ENCODE results near the gene MLLT3. TPM values are rescaled to one million over a fixed set of nuclear protein-coding genes. Genes with fewer than 3 reads are reported as not detected.
A peak's percentile ranks its signal among the peaks of the same experiment; 100 is the strongest.

The MLLT3 gene
- total and polyA plus RNA-seq, 7 experiments from 2014 or later, result 40.9 to 85.3 (median 64.8) TPM

- intact Hi-C loops (cut with micrococcal nuclease), result no loop called here
- Histone ChIP-seq H3K27ac (ENCODE audit: low read depth, low read length) (no peak overlapping the region), H3K4me3 (ENCODE audit: low read length) (no peak overlapping the region), H3K9me3 (ENCODE audit: control insufficient read depth in 2 of 3, low read length in 3 of 3) (no peaks in the 10 kb centered on the region), H3K27me3 (ENCODE audit: control insufficient read depth in 2 of 2, insufficient read depth in 2 of 2, low read length in 2 of 2) (no peaks in the 10 kb centered on the region), H3K36me3 (ENCODE audit: control insufficient read depth in 2 of 3, insufficient read depth in 3 of 3, low read length in 3 of 3) (no peaks in the 10 kb centered on the region), H3K4me1 (ENCODE audit: control insufficient read depth in 2 of 2, insufficient read depth in 2 of 2, low read length in 2 of 2) (peaks cover 0 to 25% of the 10 kb centered on the region in 2 donors)
- ChIA-PET CTCF (no interaction called here), POLR2A (interaction anchor here (0.5 to 1.5 kb wide), 4 partner anchors 10 to 133 kb away, joined by 3 to 9 read pairs (median 4); no protein-coding TSS in a partner anchor)
- Mint-ChIP-seq H3K27me3 (peaks cover 0 to 7% (median 0%) of the 10 kb centered on the region in 5 donors), H3K36me3 (peaks cover 0 to 13% (median 0%) of the 10 kb centered on the region in 5 donors), H3K4me3 (no peak overlapping the region), H3K9me3 (peaks cover 0 to 5% (median 0%) of the 10 kb centered on the region in 11 donors), H3K4me1 (peaks cover 11 to 54% (median 51%) of the 10 kb centered on the region in 7 donors), H3K27ac (peak overlapping the region in 2 of 9 donors; percentile 2 to 52)
- DNase-seq (no peak), ATAC-seq (no peak)
Observed at GRCh38 chr9:20303066-20303465, 319.2 kb downstream of the MLLT3 start.

DNA sequence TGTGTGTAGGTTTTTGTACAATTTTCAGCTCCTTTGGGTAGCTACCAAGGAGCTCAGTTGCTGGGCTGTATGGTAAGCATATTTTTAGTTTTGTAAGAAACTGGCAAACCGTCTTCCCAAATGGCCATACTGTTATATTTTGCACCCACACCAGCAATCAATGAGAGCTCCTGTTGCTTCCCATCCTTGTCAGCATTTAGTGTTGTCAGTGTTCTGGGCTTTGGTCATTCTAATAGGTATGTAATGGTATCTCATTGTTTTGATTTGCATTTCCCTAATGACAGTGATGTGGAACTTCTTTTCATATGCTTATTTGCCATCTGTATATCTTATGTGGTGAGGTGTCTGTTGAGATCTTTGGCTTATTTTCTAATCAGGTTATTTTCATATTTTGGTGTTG lies 320.1 kb downstream of the MLLT3 start:
- H3K36me3 ChIP-seq (ENCODE audit: control insufficient read depth in 2 of 3, insufficient read depth in 3 of 3, low read length in 3 of 3), result no peaks in the 10 kb centered on the region
- peaks cover 0 to 5% (median 0%) of the 10 kb centered on the region in 11 donors for H3K9me3 Mint-ChIP-seq
- H3K4me3 Mint-ChIP-seq, result peak overlapping the region in 2 of 10 donors; percentile 8 to 67
- no peak overlapping the region for H3K27ac ChIP-seq (ENCODE audit: low read depth, low read length)
- H3K4me1 ChIP-seq (ENCODE audit: control insufficient read depth in 2 of 2, insufficient read depth in 2 of 2, low read length in 2 of 2), result peaks cover 0 to 25% of the 10 kb centered on the region in 2 donors
- DNase-seq (no peak), ATAC-seq (no peak)
- POLR2A ChIA-PET, result interaction anchor here (0.7 to 4.6 kb wide), 3 partner anchors 10 to 19 kb away, joined by 3 to 36 read pairs (median 3); no protein-coding TSS in a partner anchor
- H3K4me3 ChIP-seq (ENCODE audit: low read length), result no peak overlapping the region
- H3K4me1 Mint-ChIP-seq, result peaks cover 11 to 50% (median 45%) of the 10 kb centered on the region in 7 donors
- intact Hi-C loops (cut with micrococcal nuclease), result no loop called here
- peaks cover 0 to 13% (median 0%) of the 10 kb centered on the region in 5 donors for H3K36me3 Mint-ChIP-seq
- H3K27me3 Mint-ChIP-seq, result peaks cover 0 to 7% (median 0%) of the 10 kb centered on the region in 5 donors
- CTCF ChIA-PET, result no interaction called here
- no peaks in the 10 kb centered on the region for H3K27me3 ChIP-seq (ENCODE audit: control insufficient read depth in 2 of 2, insufficient read depth in 2 of 2, low read length in 2 of 2)
- H3K27ac Mint-ChIP-seq, result peak overlapping the region in 4 of 9 donors; percentile 2 to 93 (median 83)
- H3K9me3 ChIP-seq (ENCODE audit: control insufficient read depth in 2 of 3, low read length in 3 of 3), result no peaks in the 10 kb centered on the region

DNA sequence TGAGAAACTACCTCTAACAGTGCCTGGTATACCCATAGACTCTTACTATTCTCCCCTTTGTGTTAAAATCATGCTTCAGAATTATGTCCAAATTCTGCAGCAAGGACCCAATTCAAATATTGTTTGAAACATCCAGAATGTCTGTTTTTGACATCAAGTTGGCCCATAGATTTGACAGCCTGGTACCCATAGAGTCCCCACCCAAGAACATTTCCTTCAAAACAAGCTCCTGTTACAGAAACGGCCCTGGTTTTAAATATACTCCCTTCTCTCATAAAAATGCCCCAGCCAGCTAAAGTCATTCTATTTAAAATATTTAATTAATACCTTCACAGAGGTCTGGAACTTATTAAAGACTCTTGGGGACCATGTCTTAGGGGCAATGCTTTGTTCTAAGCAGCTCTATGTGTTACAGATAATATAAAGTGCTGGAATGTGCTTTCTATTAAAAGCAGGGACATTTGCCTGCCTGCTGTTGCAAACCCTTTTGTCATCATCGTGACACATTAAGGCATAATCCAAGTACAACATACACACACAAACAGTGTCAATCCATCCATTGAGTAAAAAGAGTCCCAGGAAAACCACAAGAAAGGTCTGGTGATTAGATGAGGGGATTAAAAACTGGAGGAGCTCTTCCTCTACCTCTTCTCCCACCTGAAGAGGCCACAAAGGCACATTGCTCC lies 321.7 kb downstream of the MLLT3 start:
- CTCF ChIA-PET, result interaction anchor here (0.5 to 1.7 kb wide), 5 partner anchors 21 to 810 kb away, joined by 3 to 5 read pairs (median 3); no protein-coding TSS in a partner anchor
- H3K36me3 ChIP-seq (ENCODE audit: control insufficient read depth in 2 of 3, insufficient read depth in 3 of 3, low read length in 3 of 3), result no peaks in the 10 kb centered on the region
- no peaks in the 10 kb centered on the region for H3K9me3 ChIP-seq (ENCODE audit: control insufficient read depth in 2 of 3, low read length in 3 of 3)
- peak overlapping the region; percentile 33 for H3K27ac ChIP-seq (ENCODE audit: low read depth, low read length)
- H3K27me3 Mint-ChIP-seq, result peaks cover 0 to 7% (median 0%) of the 10 kb centered on the region in 5 donors
- H3K27ac Mint-ChIP-seq, result peak overlapping the region in 8 of 9 donors; percentile 55 to 93 (median 90)
- H3K4me1 Mint-ChIP-seq, result peaks cover 11 to 49% (median 43%) of the 10 kb centered on the region in 7 donors
- H3K36me3 Mint-ChIP-seq, result peaks cover 0 to 13% (median 0%) of the 10 kb centered on the region in 5 donors
- H3K9me3 Mint-ChIP-seq, result peaks cover 0 to 5% (median 0%) of the 10 kb centered on the region in 11 donors
- intact Hi-C loops (cut with micrococcal nuclease), result loop anchor here in 1 of 2 donors (1.0 kb wide), 2 partner anchors 15 to 21 kb away; no protein-coding TSS in a partner anchor
- peaks cover 0 to 25% of the 10 kb centered on the region in 2 donors for H3K4me1 ChIP-seq (ENCODE audit: control insufficient read depth in 2 of 2, insufficient read depth in 2 of 2, low read length in 2 of 2)
- no peaks in the 10 kb centered on the region for H3K27me3 ChIP-seq (ENCODE audit: control insufficient read depth in 2 of 2, insufficient read depth in 2 of 2, low read length in 2 of 2)
- POLR2A ChIA-PET, result interaction anchor here (0.6 to 4.6 kb wide), 15 partner anchors 8 to 383 kb away, joined by 3 to 36 read pairs (median 4); partner anchors contain the start of gene FOCAD
- ATAC-seq (no peak), DNase-seq (no peak)
- H3K4me3 ChIP-seq (ENCODE audit: low read length), result no peak overlapping the region
- H3K4me3 Mint-ChIP-seq, result peak overlapping the region; percentile 1 to 77 (median 58)

- Histone ChIP-seq H3K36me3 (ENCODE audit: control insufficient read depth in 2 of 3, insufficient read depth in 3 of 3, low read length in 3 of 3) (no peaks in the 10 kb centered on the region), H3K4me3 (ENCODE audit: low read length) (no peak overlapping the region), H3K9me3 (ENCODE audit: control insufficient read depth in 2 of 3, low read length in 3 of 3) (no peaks in the 10 kb centered on the region), H3K27me3 (ENCODE audit: control insufficient read depth in 2 of 2, insufficient read depth in 2 of 2, low read length in 2 of 2) (no peaks in the 10 kb centered on the region), H3K27ac (ENCODE audit: low read depth, low read length) (no peak overlapping the region), H3K4me1 (ENCODE audit: control insufficient read depth in 2 of 2, insufficient read depth in 2 of 2, low read length in 2 of 2) (peaks cover 0 to 25% of the 10 kb centered on the region in 2 donors)
- ChIA-PET CTCF (no interaction called here), POLR2A (interaction anchor here (0.6 to 3.1 kb wide), 4 partner anchors 10 to 688 kb away, joined by 3 to 15 read pairs (median 6); no protein-coding TSS in a partner anchor)
- intact Hi-C loops (cut with micrococcal nuclease), result no loop called here
- Mint-ChIP-seq H3K4me1 (peaks cover 11 to 56% (median 43%) of the 10 kb centered on the region in 7 donors), H3K27ac (peak overlapping the region in 1 of 9 donors; percentile 83), H3K9me3 (peaks cover 0 to 14% (median 5%) of the 10 kb centered on the region in 11 donors), H3K36me3 (peaks cover 0 to 20% (median 5%) of the 10 kb centered on the region in 5 donors), H3K27me3 (no peaks in the 10 kb centered on the region), H3K4me3 (no peak overlapping the region)
- no peak for ATAC-seq
- no peak for DNase-seq
Observed at GRCh38 chr9:20297646-20298084, 324.6 kb downstream of the MLLT3 start.

- H3K27ac ChIP-seq (ENCODE audit: low read depth, low read length), result no peak overlapping the region
- peaks cover 0 to 12% of the 10 kb centered on the region in 2 donors for H3K4me1 ChIP-seq (ENCODE audit: control insufficient read depth in 2 of 2, insufficient read depth in 2 of 2, low read length in 2 of 2)
- peaks cover 6 to 39% (median 22%) of the 10 kb centered on the region in 7 donors for H3K4me1 Mint-ChIP-seq
- H3K9me3 ChIP-seq (ENCODE audit: control insufficient read depth in 2 of 3, low read length in 3 of 3), result no peaks in the 10 kb centered on the region
- POLR2A ChIA-PET, result no interaction called here
- H3K4me3 Mint-ChIP-seq, result no peak overlapping the region
- CTCF ChIA-PET, result no interaction called here
- H3K4me3 ChIP-seq (ENCODE audit: low read length), result no peak overlapping the region
- ATAC-seq (no peak), DNase-seq (no peak)
- H3K9me3 Mint-ChIP-seq, result peaks cover 0 to 21% (median 8%) of the 10 kb centered on the region in 11 donors
- H3K27me3 Mint-ChIP-seq, result no peaks in the 10 kb centered on the region
- intact Hi-C loops (cut with micrococcal nuclease), result no loop called here
- H3K36me3 Mint-ChIP-seq, result peaks cover 0 to 24% (median 8%) of the 10 kb centered on the region in 5 donors
- H3K27me3 ChIP-seq (ENCODE audit: control insufficient read depth in 2 of 2, insufficient read depth in 2 of 2, low read length in 2 of 2), result no peaks in the 10 kb centered on the region
- H3K27ac Mint-ChIP-seq, result no peak overlapping the region
- no peaks in the 10 kb centered on the region for H3K36me3 ChIP-seq (ENCODE audit: control insufficient read depth in 2 of 3, insufficient read depth in 3 of 3, low read length in 3 of 3)
Observed at GRCh38 chr9:20295555-20295954, 326.7 kb downstream of the MLLT3 start.

- no peak for ATAC-seq
- Mint-ChIP-seq H3K4me1 (peaks cover 0 to 26% (median 9%) of the 10 kb centered on the region in 7 donors), H3K27ac (no peak overlapping the region), H3K27me3 (no peaks in the 10 kb centered on the region), H3K9me3 (peaks cover 0 to 27% (median 10%) of the 10 kb centered on the region in 11 donors), H3K36me3 (peaks cover 0 to 26% (median 8%) of the 10 kb centered on the region in 5 donors), H3K4me3 (no peak overlapping the region)
- no peaks in the 10 kb centered on the region for H3K27me3 ChIP-seq (ENCODE audit: control insufficient read depth in 2 of 2, insufficient read depth in 2 of 2, low read length in 2 of 2)
- POLR2A ChIA-PET, result interaction anchor here (0.6 kb wide), 1 partner anchor 57 kb away, joined by 4 read pairs; no protein-coding TSS in a partner anchor
- no peaks in the 10 kb centered on the region for H3K9me3 ChIP-seq (ENCODE audit: control insufficient read depth in 2 of 3, low read length in 3 of 3)
- CTCF ChIA-PET, result no interaction called here
- no peak overlapping the region for H3K27ac ChIP-seq (ENCODE audit: low read depth, low read length)
- no peaks in the 10 kb centered on the region for H3K36me3 ChIP-seq (ENCODE audit: control insufficient read depth in 2 of 3, insufficient read depth in 3 of 3, low read length in 3 of 3)
- intact Hi-C loops (cut with micrococcal nuclease), result no loop called here
- no peak overlapping the region for H3K4me3 ChIP-seq (ENCODE audit: low read length)
- H3K4me1 ChIP-seq (ENCODE audit: control insufficient read depth in 2 of 2, insufficient read depth in 2 of 2, low read length in 2 of 2), result peaks cover 0 to under 1% of the 10 kb centered on the region in 2 donors
- no peak for DNase-seq
Observed at GRCh38 chr9:20294046-20294750, 328.1 kb downstream of the MLLT3 start.
